BJ (cell line): ENCODE results near the gene HMGXB3. TPM values are rescaled to one million over a fixed set of nuclear protein-coding genes. Genes with fewer than 3 reads are reported as not detected.

Experiments
- CTCF ChIA-PET: fragments of 350-600 bp; formaldehyde crosslinking; extraction: SDS; loops from one replicate; lab custom pipeline; 2021; ENCODE audit warnings: antibody characterized with exemption, inconsistent platforms; lab: Yijun Ruan, JAX
- POLR2A ChIA-PET: fragments of 300-600 bp; sonication (Branson Sonifier 250); formaldehyde crosslinking; extraction: SDS; loops from one replicate; lab custom pipeline; 2021; ENCODE audit warnings: antibody characterized with exemption; lab: Charles Lee
- DNase-seq: peaks from one replicate; pipeline ENCODE4 v3.0.0-alpha.2; 2011; ENCODE audit warnings: low read depth
- H3K27me3 ChIP-seq: 2 replicates; pipeline ENCODE4 v1.6.0; 2011; ENCODE audit warnings: low read length; ENCODE audit not compliant: control insufficient read depth, insufficient read depth
- H3K36me3 ChIP-seq: 2 replicates; pipeline ENCODE4 v1.5.1; 2011; ENCODE audit warnings: low read length; ENCODE audit not compliant: control insufficient read depth, insufficient read depth
- H3K4me3 ChIP-seq: 2 replicates; pipeline ENCODE4 v1.5.1; 2011; ENCODE audit warnings: low read depth, mild to moderate bottlenecking, control low read depth, low read length
- CTCF ChIP-seq: IDR thresholded peaks from 2 replicates; pipeline ENCODE4 v1.5.1; 2011; ENCODE audit warnings: low read depth, mild to moderate bottlenecking, control low read depth, inconsistent platforms, low read length, moderate library complexity; ENCODE audit not compliant: insufficient read depth
- polyA plus RNA-seq: library from polyadenylated mRNA; depleted of rRNA; stranded (reverse); fragments of >200 nt; gene quantifications from 2 replicates; pipeline ENCODE4 v1.2.3, GENCODE V29; 2011; rRNA removed
- small RNA-seq: library from RNA; depleted of rRNA; stranded (forward); fragments of <200 nt; gene quantifications from one replicate; pipeline ENCODE3, GENCODE V24; 2012; ENCODE audit warnings: low replicate concordance, low read depth; ENCODE audit not compliant: insufficient read length

The HMGXB3 gene
- polyA plus RNA-seq, 1 experiment, result 39.0 TPM

- peaks cover 5% of the 10 kb centered on the region for H3K27me3 ChIP-seq
- CTCF ChIA-PET, result no interaction called here
- no peak for DNase-seq
- no peaks in the 10 kb centered on the region for H3K36me3 ChIP-seq
- TF ChIP-seq CTCF, result no peak
- POLR2A ChIA-PET, result no interaction called here
- H3K4me3 ChIP-seq, result no peak overlapping the region
These were observed 91.7 kb downstream of the HMGXB3 start for GRCh38 chr5:150092159-150092787.

- no peaks in the 10 kb centered on the region for H3K36me3 ChIP-seq
- peaks cover 2% of the 10 kb centered on the region; the same call in 1 of the 2 replicates for H3K27me3 ChIP-seq
- TF ChIP-seq CTCF, result no peak
- H3K4me3 ChIP-seq, result no peak overlapping the region
- POLR2A ChIA-PET, result no interaction called here
- no peak for DNase-seq
- CTCF ChIA-PET, result interaction anchor here (1.5 kb wide), 1 partner anchor 10 kb away, joined by 3 read pairs; no protein-coding TSS in a partner anchor
These were observed 96.6 kb downstream of the HMGXB3 start for GRCh38 chr5:150097152-150097551.

- Histone ChIP-seq H3K27me3 (peaks cover 2% of the 10 kb centered on the region; the same call in 1 of the 2 replicates), H3K4me3 (no peak overlapping the region), H3K36me3 (no peaks in the 10 kb centered on the region)
- TF ChIP-seq CTCF, result no peak
- no peak for DNase-seq
- POLR2A ChIA-PET, result no interaction called here
- CTCF ChIA-PET, result no interaction called here
These were observed 100.5 kb downstream of the HMGXB3 start for GRCh38 chr5:150101023-150101422.

Small RNAs within 50 kb of the gene (small RNA-seq; reads per million reads assigned to genes)
- not detected for gene RF00019

Other genes starting within 250 kb of the HMGXB3 start
- gene PDE6A, start 55.9 kb upstream of the HMGXB3 start, polyA plus RNA-seq, result not detected in 2 replicates
- 3.3 and 7.6 TPM in 2 replicates for gene SLC26A2, start 40.0 kb upstream of the HMGXB3 start, polyA plus RNA-seq
- 4.6 and 6.7 TPM in 2 replicates for gene TIGD6, start 85 bp upstream of the HMGXB3 start, polyA plus RNA-seq
- gene CSF1R, start 85.8 kb downstream of the HMGXB3 start, polyA plus RNA-seq, result 0.11 and 0.29 TPM in 2 replicates
- gene PDGFRB, start 155.1 kb downstream of the HMGXB3 start, polyA plus RNA-seq, result 163 and 276 TPM in 2 replicates
- 0.39 and 0.97 TPM in 2 replicates for gene CDX1, start 166.0 kb downstream of the HMGXB3 start, polyA plus RNA-seq
- not detected in 2 replicates for gene SLC6A7, start 189.3 kb downstream of the HMGXB3 start, polyA plus RNA-seq